Vagina (tissue), 2 donors: ENCODE data around the gene TMEM60.

Experiments
- CTCF ChIP-seq, 3 experiments: fragments of 450-650 bp in 2 of 3; fragments of 200-600 bp in 1 of 3; sonication (generic) in 1 of 3; IDR thresholded peaks; one replicate each; pipeline ENCODE4 v1.5.1; 2017 to 2019; ENCODE audit warnings: antibody characterized with exemption in 3 of 3, mild to moderate bottlenecking in 2 of 3, moderate library complexity in 2 of 3
- POLR2AphosphoS5 ChIP-seq, 2 donors: sonication (generic); formaldehyde crosslinking; IDR thresholded peaks; one replicate each; pipeline ENCODE4 v1.9.0; 2017; ENCODE audit warnings: antibody characterized with exemption in 2 of 2, mild to moderate bottlenecking in 2 of 2, low read depth in 1 of 2; ENCODE audit not compliant: insufficient read depth in 1 of 2

- no peak for TF ChIP-seq CTCF (IDR thresholded peaks at IDR 0.05)
- TF ChIP-seq POLR2AphosphoS5 (IDR thresholded peaks at IDR 0.05; ENCODE audit: insufficient read depth in 1 of 2, low read depth in 1 of 2), result no peak
These were observed 40.6 kb downstream of the TMEM60 start for GRCh38 chr7:77757589-77757988.
